Mesenchymal stem cell (in vitro differentiated cells and primary cell): ENCODE measurements around the gene SPATA2.

Source experiments
- DNase-seq: peaks from one replicate; pipeline ENCODE4 v3.0.0-alpha.2; 2013
- H2AFZ ChIP-seq: one replicate; pipeline ENCODE4 v1.6.1; 2013; ENCODE audit warnings: low read depth, mild to moderate bottlenecking, control low read depth, inconsistent platforms, low read length, moderate library complexity
- H2AK5ac ChIP-seq: 2 replicates; pipeline ENCODE4 v1.6.1; 2013; ENCODE audit warnings: low read length, moderate library complexity, mild to moderate bottlenecking, inconsistent platforms; ENCODE audit not compliant: severe bottlenecking
- H2BK120ac ChIP-seq: one replicate; pipeline ENCODE4 v1.6.1; 2013; ENCODE audit warnings: low read depth, mild to moderate bottlenecking, inconsistent platforms, low read length, moderate library complexity
- H2BK12ac ChIP-seq, 2 experiments: one replicate each; pipeline ENCODE4 v1.6.1; 2013; ENCODE audit warnings: inconsistent platforms in 2 of 2, low read length in 2 of 2, mild to moderate bottlenecking in 2 of 2, moderate library complexity in 2 of 2, control low read depth in 1 of 2
- H2BK15ac ChIP-seq: one replicate; pipeline ENCODE4 v1.6.1; 2013; ENCODE audit warnings: mild to moderate bottlenecking, low read depth, inconsistent platforms; ENCODE audit not compliant: poor library complexity, severe bottlenecking
- H2BK5ac ChIP-seq: 2 replicates; pipeline ENCODE4 v1.6.1; 2013; ENCODE audit warnings: low read depth, mild to moderate bottlenecking, low read length, control low read depth, inconsistent platforms; ENCODE audit not compliant: poor library complexity, severe bottlenecking
- H3K14ac ChIP-seq, 2 experiments: one replicate each; pipeline ENCODE4 v1.6.1; 2013; ENCODE audit warnings: inconsistent platforms in 2 of 2, low read length in 2 of 2, control low read depth in 1 of 2, mild to moderate bottlenecking in 1 of 2, moderate library complexity in 1 of 2
- H3K18ac ChIP-seq, 2 experiments: one replicate each; pipeline ENCODE4 v1.6.1; 2013; ENCODE audit warnings: inconsistent platforms in 2 of 2, low read length in 2 of 2, control low read depth in 1 of 2, low read depth in 1 of 2, mild to moderate bottlenecking in 1 of 2
- H3K23ac ChIP-seq, 2 experiments: one replicate each; pipeline ENCODE4 v1.6.1; 2013; ENCODE audit warnings: inconsistent platforms in 2 of 2, low read length in 2 of 2, mild to moderate bottlenecking in 2 of 2, moderate library complexity in 2 of 2, control low read depth in 1 of 2
- H3K27ac ChIP-seq: 2 replicates; pipeline ENCODE4 v1.5.1; 2013; ENCODE audit warnings: mild to moderate bottlenecking, moderate library complexity, low read length, control low read depth, inconsistent platforms; ENCODE audit not compliant: poor library complexity, severe bottlenecking
- H3K27me3 ChIP-seq, 2 experiments: 2 replicates each; pipeline versions ENCODE4 v1.6.1 to v1.7.0; 2013; ENCODE audit warnings: low read length in 2 of 2, mild to moderate bottlenecking in 2 of 2, moderate library complexity in 2 of 2, control low read depth in 1 of 2, inconsistent platforms in 1 of 2; ENCODE audit not compliant: control insufficient read depth in 1 of 2, insufficient read depth in 1 of 2
- H3K36me3 ChIP-seq, 2 experiments: 2 replicates each; pipeline versions ENCODE4 v1.6.1 to v1.7.0; 2013; ENCODE audit warnings: low read length in 2 of 2, control low read depth in 1 of 2, inconsistent platforms in 1 of 2, low read depth in 1 of 2, mild to moderate bottlenecking in 1 of 2; ENCODE audit not compliant: insufficient read depth in 2 of 2, control insufficient read depth in 1 of 2
- H3K4ac ChIP-seq, 2 experiments: one replicate each; pipeline ENCODE4 v1.6.1; 2013; ENCODE audit warnings: inconsistent platforms in 2 of 2, low read length in 2 of 2, mild to moderate bottlenecking in 2 of 2, moderate library complexity in 2 of 2, control low read depth in 1 of 2, low read depth in 1 of 2
- H3K4me1 ChIP-seq: 2 replicates; pipeline ENCODE4 v1.6.1; 2013; ENCODE audit warnings: low read depth, low read length, control low read depth; ENCODE audit not compliant: control insufficient read depth, insufficient read depth
- H3K4me2 ChIP-seq: 2 replicates; pipeline ENCODE4 v1.6.1; 2013; ENCODE audit warnings: low read length, mild to moderate bottlenecking, inconsistent platforms; ENCODE audit not compliant: poor library complexity, severe bottlenecking
- H3K4me3 ChIP-seq, 2 experiments: 2 replicates each; pipeline versions ENCODE4 v1.5.1 to v1.7.0; 2013; ENCODE audit warnings: low read length in 2 of 2, mild to moderate bottlenecking in 2 of 2, control low read depth in 1 of 2, low read depth in 1 of 2; ENCODE audit not compliant: insufficient read depth in 1 of 2
- H3K79me1 ChIP-seq: replicated peaks from 2 replicates; pipeline ENCODE4 v1.6.1; 2013; ENCODE audit warnings: mild to moderate bottlenecking, control low read depth, low read length, inconsistent platforms; ENCODE audit not compliant: poor library complexity, severe bottlenecking
- H3K9ac ChIP-seq: 2 replicates; pipeline ENCODE4 v1.7.0; 2013; ENCODE audit warnings: mild to moderate bottlenecking, low read length, moderate library complexity
- H3K9me3 ChIP-seq: 2 replicates; pipeline ENCODE4 v1.7.0; 2013; ENCODE audit warnings: mild to moderate bottlenecking, low read length; ENCODE audit not compliant: control insufficient read depth
- H4K8ac ChIP-seq: one replicate; pipeline ENCODE4 v1.6.1; 2013; ENCODE audit warnings: inconsistent platforms, mild to moderate bottlenecking, low read length, moderate library complexity
- H4K91ac ChIP-seq: one replicate; pipeline ENCODE4 v1.6.1; 2013; ENCODE audit warnings: mild to moderate bottlenecking, low read length, inconsistent platforms
- WGBS: methylation state at CpG from one replicate; pipeline ENCODE4 v1.1.7; 2013; ENCODE audit warnings: mixed read lengths; 5-methylcytosine and 5-hydroxymethylcytosine counted together

The SPATA2 gene

GRCh38 chr20:49859807-49860206, 55.5 kb downstream of the SPATA2 start:
- Histone ChIP-seq H3K27me3 (no peaks in the 10 kb centered on the region), H4K8ac (no peak overlapping the region), H3K4me3 (no peak overlapping the region), H2BK5ac (no peak overlapping the region), H3K9ac (no peak overlapping the region), H3K36me3 (peaks cover 14 to 57% of the 10 kb centered on the region in 2 experiments), H2AFZ (no peak overlapping the region), H2BK120ac (no peak overlapping the region), H3K27ac (no peak overlapping the region), H2BK15ac (no peak overlapping the region), H3K9me3 (no peaks in the 10 kb centered on the region), H4K91ac (no peak overlapping the region), H3K18ac (no peak overlapping the region), H3K14ac (no peak overlapping the region), H3K4me1 (peaks cover 2% of the 10 kb centered on the region), H2AK5ac (no peak overlapping the region), H3K4ac (no peak overlapping the region), H3K79me1 (peaks cover under 1% of the 10 kb centered on the region), H3K4me2 (no peak overlapping the region), H2BK12ac (no peak overlapping the region), H3K23ac (no peak overlapping the region)
- DNase-seq: no peak

- Histone ChIP-seq H3K36me3 (peaks cover 17 to 58% of the 10 kb centered on the region in 2 experiments), H2BK12ac (no peak overlapping the region), H2BK15ac (no peak overlapping the region), H3K4ac (no peak overlapping the region), H3K27me3 (no peaks in the 10 kb centered on the region), H3K4me2 (no peak overlapping the region), H4K91ac (no peak overlapping the region), H3K9me3 (no peaks in the 10 kb centered on the region), H3K79me1 (peaks cover 2% of the 10 kb centered on the region), H3K14ac (no peak overlapping the region), H2AFZ (no peak overlapping the region), H3K23ac (no peak overlapping the region), H4K8ac (no peak overlapping the region), H2BK120ac (no peak overlapping the region), H3K18ac (no peak overlapping the region), H3K27ac (no peak overlapping the region), H2AK5ac (no peak overlapping the region), H3K4me3 (no peak overlapping the region), H3K9ac (no peak overlapping the region), H2BK5ac (no peak overlapping the region), H3K4me1 (peaks cover 5% of the 10 kb centered on the region)
- DNase-seq: no peak
- WGBS: 98% methylated on average over 5 of the region's 6 CpGs
Observed at GRCh38 chr20:49859011-49859410, 56.3 kb downstream of the SPATA2 start.

- no peak overlapping the region for H3K4me2 ChIP-seq
- H3K27ac ChIP-seq: no peak overlapping the region
- no peak overlapping the region for H2BK15ac ChIP-seq
- no peak overlapping the region for H3K9ac ChIP-seq
- H2AFZ ChIP-seq: no peak overlapping the region
- no peak overlapping the region for H4K91ac ChIP-seq
- no peaks in the 10 kb centered on the region for H3K9me3 ChIP-seq
- H3K4me3 ChIP-seq: no peak overlapping the region
- no peak overlapping the region for H4K8ac ChIP-seq
- H3K23ac ChIP-seq: no peak overlapping the region
- peaks cover 21 to 62% of the 10 kb centered on the region in 2 experiments for H3K36me3 ChIP-seq
- no peak overlapping the region for H2BK12ac ChIP-seq
- no peaks in the 10 kb centered on the region for H3K27me3 ChIP-seq
- no peak overlapping the region for H3K14ac ChIP-seq
- no peak overlapping the region for H3K4ac ChIP-seq
- H3K4me1 ChIP-seq: peaks cover 11% of the 10 kb centered on the region
- no peak for DNase-seq
- H2BK120ac ChIP-seq: no peak overlapping the region
- H2BK5ac ChIP-seq: no peak overlapping the region
- H3K79me1 ChIP-seq: peaks cover 2% of the 10 kb centered on the region
- H3K18ac ChIP-seq: no peak overlapping the region
- no peak overlapping the region for H2AK5ac ChIP-seq
- WGBS: 100% methylated on average over 1 of the region's 2 CpGs
Observed at GRCh38 chr20:49858076-49858585, 57.2 kb downstream of the SPATA2 start.

GRCh38 chr20:49856904-49857303, 58.4 kb downstream of the SPATA2 start:
- Histone ChIP-seq H2BK12ac (no peak overlapping the region), H3K18ac (no peak overlapping the region), H3K4ac (no peak overlapping the region), H2AK5ac (no peak overlapping the region), H2AFZ (no peak overlapping the region), H3K79me1 (peaks cover 2% of the 10 kb centered on the region), H3K36me3 (peaks cover 24 to 68% of the 10 kb centered on the region in 2 experiments), H3K27me3 (no peaks in the 10 kb centered on the region), H3K23ac (no peak overlapping the region), H2BK5ac (no peak overlapping the region), H2BK120ac (no peak overlapping the region), H3K4me1 (peaks cover 11% of the 10 kb centered on the region), H2BK15ac (no peak overlapping the region), H3K9ac (no peak overlapping the region), H3K9me3 (no peaks in the 10 kb centered on the region), H3K27ac (no peak overlapping the region), H3K4me2 (no peak overlapping the region), H4K91ac (no peak overlapping the region), H4K8ac (no peak overlapping the region), H3K4me3 (no peak overlapping the region), H3K14ac (no peak overlapping the region)
- DNase-seq: no peak
- WGBS: no CpG with 5 or more reads among the region's 3 CpGs
